ENCODE results near the gene RPA3. TPM values are rescaled to one million over a fixed set of nuclear protein-coding genes. Genes with fewer than 3 reads are reported as not detected.

RPA3 gene
- polyA plus RNA-seq, 1 experiment: 22.9 TPM

DNA sequence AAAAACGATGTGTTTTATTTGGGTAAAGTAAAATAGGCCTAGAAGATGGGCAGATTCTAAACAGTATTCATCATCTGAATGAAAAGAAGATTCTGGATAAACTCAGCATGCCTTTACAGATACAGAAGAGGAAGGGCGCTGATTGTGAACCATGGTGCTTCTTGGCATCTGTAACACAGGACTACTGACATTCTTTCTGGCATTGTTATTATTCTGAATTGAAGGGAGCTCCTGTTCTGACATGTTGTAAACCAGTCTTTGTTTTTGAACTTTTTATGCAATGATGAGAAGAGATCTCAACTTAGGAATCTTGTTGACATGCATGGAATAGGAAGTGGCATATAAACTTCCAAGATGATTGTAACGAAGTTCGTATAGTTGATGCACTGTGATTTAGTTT lies 13.5 kb downstream of the RPA3 start:
- ChIA-PET POLR2A (no interaction called here), CTCF (interaction anchor here (1.1 kb wide), 1 partner anchor 23 kb away, joined by 4 read pairs; no protein-coding TSS in a partner anchor)
- TF ChIP-seq, protein P1, sequence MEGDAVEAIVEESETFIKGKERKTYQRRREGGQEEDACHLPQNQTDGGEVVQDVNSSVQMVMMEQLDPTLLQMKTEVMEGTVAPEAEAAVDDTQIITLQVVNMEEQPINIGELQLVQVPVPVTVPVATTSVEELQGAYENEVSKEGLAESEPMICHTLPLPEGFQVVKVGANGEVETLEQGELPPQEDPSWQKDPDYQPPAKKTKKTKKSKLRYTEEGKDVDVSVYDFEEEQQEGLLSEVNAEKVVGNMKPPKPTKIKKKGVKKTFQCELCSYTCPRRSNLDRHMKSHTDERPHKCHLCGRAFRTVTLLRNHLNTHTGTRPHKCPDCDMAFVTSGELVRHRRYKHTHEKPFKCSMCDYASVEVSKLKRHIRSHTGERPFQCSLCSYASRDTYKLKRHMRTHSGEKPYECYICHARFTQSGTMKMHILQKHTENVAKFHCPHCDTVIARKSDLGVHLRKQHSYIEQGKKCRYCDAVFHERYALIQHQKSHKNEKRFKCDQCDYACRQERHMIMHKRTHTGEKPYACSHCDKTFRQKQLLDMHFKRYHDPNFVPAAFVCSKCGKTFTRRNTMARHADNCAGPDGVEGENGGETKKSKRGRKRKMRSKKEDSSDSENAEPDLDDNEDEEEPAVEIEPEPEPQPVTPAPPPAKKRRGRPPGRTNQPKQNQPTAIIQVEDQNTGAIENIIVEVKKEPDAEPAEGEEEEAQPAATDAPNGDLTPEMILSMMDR (IDR thresholded peaks at IDR 0.05; ENCODE audit: low read depth, low read length): no peak
- no peaks in the 10 kb centered on the region for H3K27me3 ChIP-seq (ENCODE audit: control insufficient read depth, insufficient read depth, low read length)
- no peaks in the 10 kb centered on the region for H3K9me3 ChIP-seq (ENCODE audit: control insufficient read depth, insufficient read depth, low read length)
- no peak overlapping the region for H3K4me3 ChIP-seq (ENCODE audit: low read depth, low read length)
- no peak for DNase-seq (ENCODE audit: low read depth, low spot score)
- H3K27ac ChIP-seq (ENCODE audit: low read depth, low read length): no peak overlapping the region

DNA sequence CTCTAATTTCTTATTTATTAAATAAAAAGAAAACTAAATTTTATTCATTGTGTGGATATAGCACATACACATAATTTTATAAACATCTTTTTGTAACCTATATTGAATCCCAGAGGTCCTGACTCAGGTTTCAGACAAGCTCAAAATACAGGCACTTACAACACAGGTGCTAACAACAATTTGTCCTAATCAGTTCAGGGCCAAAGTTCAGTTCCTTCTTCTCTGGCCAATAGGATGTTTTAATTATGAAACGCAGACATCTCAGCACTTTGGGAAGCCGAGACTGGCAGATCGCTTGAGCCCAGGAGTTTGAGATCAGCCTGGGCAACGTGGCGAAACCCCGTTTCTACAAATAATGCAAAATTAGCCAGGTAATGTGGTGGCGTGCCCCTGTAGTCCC lies 15.0 kb downstream of the RPA3 start:
- POLR2A ChIA-PET: no interaction called here
- H3K27ac ChIP-seq (ENCODE audit: low read depth, low read length): no peak overlapping the region
- no peak for DNase-seq (ENCODE audit: low read depth, low spot score)

GRCh38 chr7:7702826-7703225 lies 15.6 kb downstream of the RPA3 start:
- CTCF ChIA-PET: interaction anchor here (1.2 to 2.0 kb wide), 2 partner anchors 9 to 21 kb away, joined by 3 to 8 read pairs; no protein-coding TSS in a partner anchor
- Histone ChIP-seq H3K4me3 (ENCODE audit: low read depth, low read length) (no peak overlapping the region), H3K27me3 (ENCODE audit: control insufficient read depth, insufficient read depth, low read length) (no peaks in the 10 kb centered on the region), H3K9me3 (ENCODE audit: control insufficient read depth, insufficient read depth, low read length) (no peaks in the 10 kb centered on the region), H3K27ac (ENCODE audit: low read depth, low read length) (no peak overlapping the region)
- DNase-seq (ENCODE audit: low read depth, low spot score): no peak
- TF ChIP-seq, protein P1 (IDR thresholded peaks at IDR 0.05; ENCODE audit: low read depth, low read length): no peak
- POLR2A ChIA-PET: no interaction called here

More for the DNA sequence above, 15.0 kb downstream of the RPA3 start:
- no peaks in the 10 kb centered on the region for H3K27me3 ChIP-seq (ENCODE audit: control insufficient read depth, insufficient read depth, low read length)
- H3K4me3 ChIP-seq (ENCODE audit: low read depth, low read length): no peak overlapping the region
- H3K9me3 ChIP-seq (ENCODE audit: control insufficient read depth, insufficient read depth, low read length): no peaks in the 10 kb centered on the region
- CTCF ChIA-PET: interaction anchor here (0.7 to 2.0 kb wide), 2 partner anchors 10 to 22 kb away, joined by 3 to 8 read pairs; no protein-coding TSS in a partner anchor
- TF ChIP-seq, protein P1 (IDR thresholded peaks at IDR 0.05; ENCODE audit: low read depth, low read length): no peak

- Histone ChIP-seq H3K9me3 (ENCODE audit: control insufficient read depth, insufficient read depth, low read length) (no peaks in the 10 kb centered on the region), H3K27me3 (ENCODE audit: control insufficient read depth, insufficient read depth, low read length) (no peaks in the 10 kb centered on the region), H3K4me3 (ENCODE audit: low read depth, low read length) (no peak overlapping the region), H3K27ac (ENCODE audit: low read depth, low read length) (no peak overlapping the region)
- TF ChIP-seq, protein P1 (IDR thresholded peaks at IDR 0.05; ENCODE audit: low read depth, low read length): no peak
- DNase-seq (ENCODE audit: low read depth, low spot score): no peak
- ChIA-PET POLR2A (no interaction called here), CTCF (interaction anchor here (1.2 kb wide), 1 partner anchor 8 kb away, joined by 3 read pairs; no protein-coding TSS in a partner anchor)
These were observed 16.9 kb downstream of the RPA3 start for GRCh38 chr7:7701527-7701926.

DNA sequence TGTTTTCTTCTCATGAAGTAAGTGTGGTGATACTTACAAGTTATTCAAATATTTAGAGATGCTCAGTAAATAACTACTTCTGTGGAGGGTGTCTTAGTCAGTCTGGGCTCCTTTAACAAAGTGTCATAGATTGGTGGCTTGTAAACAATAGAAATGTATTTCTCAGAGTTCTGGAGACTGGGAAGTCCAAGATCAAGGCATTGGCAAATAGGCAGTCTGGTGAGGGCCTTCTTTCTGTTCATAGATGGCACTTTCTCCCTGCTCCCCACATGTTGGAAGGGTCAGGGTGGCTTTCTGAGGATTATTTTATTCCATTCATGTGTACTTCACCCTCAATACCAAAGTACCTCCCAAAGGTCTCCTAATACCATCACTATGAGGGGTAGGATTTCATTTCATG lies 18.4 kb downstream of the RPA3 start:
- TF ChIP-seq, protein P1 (IDR thresholded peaks at IDR 0.05; ENCODE audit: low read depth, low read length): no peak
- no peak for DNase-seq (ENCODE audit: low read depth, low spot score)
- CTCF ChIA-PET: interaction anchor here (3.5 kb wide), 1 partner anchor 18 kb away, joined by 18 read pairs; no protein-coding TSS in a partner anchor
- no peak overlapping the region for H3K27ac ChIP-seq (ENCODE audit: low read depth, low read length)
- no peak overlapping the region for H3K4me3 ChIP-seq (ENCODE audit: low read depth, low read length)
- H3K9me3 ChIP-seq (ENCODE audit: control insufficient read depth, insufficient read depth, low read length): no peaks in the 10 kb centered on the region
- H3K27me3 ChIP-seq (ENCODE audit: control insufficient read depth, insufficient read depth, low read length): no peaks in the 10 kb centered on the region
- POLR2A ChIA-PET: no interaction called here
